Glutamatergic neuron (in vitro differentiated cells): ENCODE data around the gene LMO4. TPM values are rescaled to one million over a fixed set of nuclear protein-coding genes. Genes with fewer than 3 reads are reported as not detected.

ENCODE experiments used
- DNase-seq: peaks from one replicate; pipeline ENCODE4 v3.0.0; 2022
- H3K27ac Mint-ChIP-seq: one replicate; pipeline ENCODE4 v1.8.0; 2020; ENCODE audit warnings: mild to moderate bottlenecking, mixed read lengths, inconsistent platforms; ENCODE audit not compliant: unreplicated experiment
- H3K27me3 Mint-ChIP-seq: one replicate; pipeline ENCODE4 v1.8.0; 2020; ENCODE audit warnings: mild to moderate bottlenecking, moderate library complexity, mixed read lengths, inconsistent platforms; ENCODE audit not compliant: unreplicated experiment
- H3K36me3 Mint-ChIP-seq: one replicate; pipeline ENCODE4 v1.8.0; 2020; ENCODE audit warnings: mild to moderate bottlenecking, mixed read lengths, inconsistent platforms; ENCODE audit not compliant: unreplicated experiment
- H3K4me1 Mint-ChIP-seq: one replicate; pipeline ENCODE4 v1.8.0; 2020; ENCODE audit warnings: mild to moderate bottlenecking, low read depth, mixed read lengths, inconsistent platforms; ENCODE audit not compliant: unreplicated experiment
- H3K4me3 Mint-ChIP-seq: one replicate; pipeline ENCODE4 v1.8.0; 2020; ENCODE audit warnings: mild to moderate bottlenecking, mixed read lengths, inconsistent platforms; ENCODE audit not compliant: unreplicated experiment
- H3K9me3 Mint-ChIP-seq: one replicate; pipeline ENCODE4 v1.8.0; 2020; ENCODE audit warnings: mild to moderate bottlenecking, moderate library complexity, mixed read lengths, inconsistent platforms; ENCODE audit not compliant: unreplicated experiment
- total RNA-seq: library from RNA; stranded (reverse); fragmentation: NEBNext Ultra II Directional; extraction: Animal tissue kit (Norgen Biotek cat#: 25700); gene quantifications from one replicate; pipeline ENCODE4 v1.2.1, GENCODE V29; 2021; ENCODE audit not compliant: unreplicated experiment
- TF ChIP-seq, protein P1 (sequence below): fragments of 200-600 bp; sonication (generic); IDR thresholded peaks from one replicate; pipeline ENCODE4 v1.5.0; 2021; ENCODE audit not compliant: partially characterized antibody, unreplicated experiment

The LMO4 gene
- total RNA-seq, 1 donor from 2014 or later, result 16.5 TPM

- Mint-ChIP-seq H3K27ac (peak overlapping the region; percentile 70), H3K36me3 (peaks cover 6% of the 10 kb centered on the region), H3K9me3 (peaks cover 10% of the 10 kb centered on the region), H3K4me3 (peak overlapping the region; percentile 87), H3K27me3 (no peaks in the 10 kb centered on the region), H3K4me1 (peaks cover 21% of the 10 kb centered on the region)
- DNase-seq, result no peak
- TF ChIP-seq, protein P1, sequence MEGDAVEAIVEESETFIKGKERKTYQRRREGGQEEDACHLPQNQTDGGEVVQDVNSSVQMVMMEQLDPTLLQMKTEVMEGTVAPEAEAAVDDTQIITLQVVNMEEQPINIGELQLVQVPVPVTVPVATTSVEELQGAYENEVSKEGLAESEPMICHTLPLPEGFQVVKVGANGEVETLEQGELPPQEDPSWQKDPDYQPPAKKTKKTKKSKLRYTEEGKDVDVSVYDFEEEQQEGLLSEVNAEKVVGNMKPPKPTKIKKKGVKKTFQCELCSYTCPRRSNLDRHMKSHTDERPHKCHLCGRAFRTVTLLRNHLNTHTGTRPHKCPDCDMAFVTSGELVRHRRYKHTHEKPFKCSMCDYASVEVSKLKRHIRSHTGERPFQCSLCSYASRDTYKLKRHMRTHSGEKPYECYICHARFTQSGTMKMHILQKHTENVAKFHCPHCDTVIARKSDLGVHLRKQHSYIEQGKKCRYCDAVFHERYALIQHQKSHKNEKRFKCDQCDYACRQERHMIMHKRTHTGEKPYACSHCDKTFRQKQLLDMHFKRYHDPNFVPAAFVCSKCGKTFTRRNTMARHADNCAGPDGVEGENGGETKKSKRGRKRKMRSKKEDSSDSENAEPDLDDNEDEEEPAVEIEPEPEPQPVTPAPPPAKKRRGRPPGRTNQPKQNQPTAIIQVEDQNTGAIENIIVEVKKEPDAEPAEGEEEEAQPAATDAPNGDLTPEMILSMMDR, result no peak
These were observed 2.2 kb downstream of the LMO4 start for GRCh38 chr1:87330885-87331364.

GRCh38 chr1:87331365-87332241, 2.9 kb downstream of the LMO4 start:
- TF ChIP-seq, protein P1, result no peak
- peak; percentile 70 for DNase-seq
- Mint-ChIP-seq H3K27me3 (no peaks in the 10 kb centered on the region), H3K9me3 (peaks cover 13% of the 10 kb centered on the region), H3K4me1 (peaks cover 25% of the 10 kb centered on the region), H3K36me3 (peaks cover 6% of the 10 kb centered on the region), H3K4me3 (peak overlapping the region; percentile 88), H3K27ac (no peak overlapping the region)

DNA sequence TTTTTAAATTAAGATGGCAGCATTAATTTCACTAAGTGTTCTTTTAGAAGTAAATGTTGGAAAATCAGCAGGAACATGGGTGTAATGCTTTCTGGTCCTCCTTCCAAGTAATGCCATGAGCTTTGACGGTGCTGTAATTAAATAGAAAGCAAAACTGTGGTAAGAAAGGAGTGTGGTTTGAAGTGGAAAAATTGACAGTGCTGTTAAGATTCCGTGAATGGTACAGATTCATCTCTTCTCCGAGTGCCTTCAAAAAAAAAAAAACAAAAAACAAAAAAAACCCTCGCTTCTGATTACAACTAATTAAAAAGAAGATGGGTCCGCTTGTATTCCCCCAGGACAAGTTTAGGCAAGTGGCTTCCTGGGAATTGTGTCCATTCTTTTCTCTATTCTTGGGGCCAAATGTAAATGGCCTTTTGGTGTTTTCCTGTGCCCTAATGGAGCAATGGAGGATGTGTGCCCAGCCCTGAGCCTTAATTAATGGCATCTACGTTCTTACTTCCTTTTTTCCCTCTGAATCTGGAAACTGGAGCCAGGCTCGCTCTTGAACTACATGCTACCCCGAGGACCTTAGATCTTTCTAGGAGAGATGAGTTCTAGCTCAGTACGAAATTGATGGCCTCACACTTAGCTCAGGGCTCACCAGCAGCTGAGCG, 5.1 kb downstream of the LMO4 start:
- Mint-ChIP-seq H3K9me3 (peaks cover 12% of the 10 kb centered on the region), H3K4me3 (peak overlapping the region; percentile 82), H3K4me1 (peaks cover 32% of the 10 kb centered on the region), H3K27ac (peak overlapping the region; percentile 7), H3K36me3 (peaks cover 6% of the 10 kb centered on the region), H3K27me3 (no peaks in the 10 kb centered on the region)
- DNase-seq, result no peak
- TF ChIP-seq, protein P1, result no peak

GRCh38 chr1:87334351-87335174, 5.9 kb downstream of the LMO4 start:
- Mint-ChIP-seq H3K36me3 (peaks cover 6% of the 10 kb centered on the region), H3K4me3 (peak overlapping the region; percentile 82), H3K27ac (peak overlapping the region; percentile 7), H3K9me3 (peaks cover 8% of the 10 kb centered on the region), H3K27me3 (no peaks in the 10 kb centered on the region), H3K4me1 (peaks cover 32% of the 10 kb centered on the region)
- TF ChIP-seq, protein P1, result peak; percentile 36
- DNase-seq, result peak; percentile 50
